ENCODE data around the gene OR6K3.

The OR6K3 gene

DNA sequence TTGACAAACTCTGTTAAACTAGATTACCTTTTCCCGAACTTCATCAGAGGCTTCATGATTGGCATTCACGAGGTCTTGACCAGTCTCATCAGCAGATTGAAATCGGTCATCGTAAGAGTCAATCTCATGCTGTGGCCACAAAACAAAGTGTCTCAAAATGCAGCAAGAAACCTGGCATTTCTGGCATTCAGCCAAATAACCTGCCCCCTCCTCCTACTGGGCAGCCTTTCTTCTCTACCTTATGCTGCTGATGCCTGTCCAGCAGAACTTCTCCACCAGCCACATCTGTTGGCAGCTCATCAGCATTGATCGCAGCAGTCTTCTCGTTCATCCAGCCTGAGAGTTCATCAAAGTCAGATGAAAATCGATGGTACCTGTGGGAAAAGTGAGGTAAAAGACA lies 46.2 kb downstream of the OR6K3 start:
- no peak overlapping the region for H3K4me3 ChIP-seq (ENCODE audit: low read depth, low read length)
- no peak for DNase-seq (ENCODE audit: low read depth)
- TF ChIP-seq, protein P1, sequence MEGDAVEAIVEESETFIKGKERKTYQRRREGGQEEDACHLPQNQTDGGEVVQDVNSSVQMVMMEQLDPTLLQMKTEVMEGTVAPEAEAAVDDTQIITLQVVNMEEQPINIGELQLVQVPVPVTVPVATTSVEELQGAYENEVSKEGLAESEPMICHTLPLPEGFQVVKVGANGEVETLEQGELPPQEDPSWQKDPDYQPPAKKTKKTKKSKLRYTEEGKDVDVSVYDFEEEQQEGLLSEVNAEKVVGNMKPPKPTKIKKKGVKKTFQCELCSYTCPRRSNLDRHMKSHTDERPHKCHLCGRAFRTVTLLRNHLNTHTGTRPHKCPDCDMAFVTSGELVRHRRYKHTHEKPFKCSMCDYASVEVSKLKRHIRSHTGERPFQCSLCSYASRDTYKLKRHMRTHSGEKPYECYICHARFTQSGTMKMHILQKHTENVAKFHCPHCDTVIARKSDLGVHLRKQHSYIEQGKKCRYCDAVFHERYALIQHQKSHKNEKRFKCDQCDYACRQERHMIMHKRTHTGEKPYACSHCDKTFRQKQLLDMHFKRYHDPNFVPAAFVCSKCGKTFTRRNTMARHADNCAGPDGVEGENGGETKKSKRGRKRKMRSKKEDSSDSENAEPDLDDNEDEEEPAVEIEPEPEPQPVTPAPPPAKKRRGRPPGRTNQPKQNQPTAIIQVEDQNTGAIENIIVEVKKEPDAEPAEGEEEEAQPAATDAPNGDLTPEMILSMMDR (conservative IDR thresholded peaks at IDR 0.05; ENCODE audit: low read depth, low read length): no peak
